Stimulated activated memory B cell treated with anti-CD40 and anti-IgM and Interleukin-4, amounts not matched to agents 10 μg/mL and 1 μg/mL and 100 μg/mL, for 72 hours (primary cell): Measurements from ENCODE around the gene C3.
"Not testable (repeated sequence)": the region's sequence is repeated elsewhere in the genome, so short reads cannot be mapped to it uniquely, and the experiment has no call there.

Source experiments
- ATAC-seq: fragments of 150-1000 bp; cut with Tn5 transposase; 2 replicates; pipeline ENCODE4 v1.10.0; 2021
- H3K27ac Mint-ChIP-seq: one replicate; pipeline ENCODE4 v1.8.0; 2022; ENCODE audit warnings: mild to moderate bottlenecking, mixed read lengths
- H3K27me3 Mint-ChIP-seq: one replicate; pipeline ENCODE4 v1.8.0; 2022; ENCODE audit warnings: mixed read lengths
- H3K36me3 Mint-ChIP-seq: one replicate; pipeline ENCODE4 v1.8.0; 2022; ENCODE audit warnings: mixed read lengths
- H3K4me1 Mint-ChIP-seq: one replicate; pipeline ENCODE4 v1.8.0; 2022; ENCODE audit warnings: mixed read lengths
- H3K4me3 Mint-ChIP-seq: one replicate; pipeline ENCODE4 v1.8.0; 2022; ENCODE audit warnings: mild to moderate bottlenecking, moderate library complexity, mixed read lengths
- H3K9me3 Mint-ChIP-seq: one replicate; pipeline ENCODE4 v1.8.0; 2022; ENCODE audit warnings: mixed read lengths

C3 gene

DNA sequence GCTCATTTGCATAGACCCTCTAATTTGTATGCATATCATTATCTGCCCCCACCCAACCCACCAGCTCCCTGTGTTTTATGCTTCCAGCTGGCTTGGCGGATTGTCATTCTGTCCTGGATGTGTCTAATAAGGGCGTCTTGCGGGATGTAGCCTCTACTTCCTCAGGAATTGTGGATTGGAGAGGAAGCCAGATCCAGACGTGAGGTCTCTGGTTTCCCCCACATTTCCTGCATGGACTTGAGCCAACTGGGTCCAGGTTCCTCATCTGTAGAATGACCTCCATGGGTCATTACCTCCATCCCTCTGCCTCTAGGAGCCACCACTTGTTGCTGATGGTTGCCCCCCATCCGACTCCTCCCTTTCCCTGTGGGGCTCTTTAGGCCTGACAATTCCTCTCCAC is 57.7 kb downstream of the C3 start:
- H3K9me3 Mint-ChIP-seq: no peaks in the 10 kb centered on the region
- H3K36me3 Mint-ChIP-seq: no peaks in the 10 kb centered on the region
- ATAC-seq: no peak
- H3K4me3 Mint-ChIP-seq: no peak overlapping the region
- no peak overlapping the region for H3K27ac Mint-ChIP-seq
- peaks cover 20% of the 10 kb centered on the region for H3K27me3 Mint-ChIP-seq
- peaks cover 20% of the 10 kb centered on the region for H3K4me1 Mint-ChIP-seq

DNA sequence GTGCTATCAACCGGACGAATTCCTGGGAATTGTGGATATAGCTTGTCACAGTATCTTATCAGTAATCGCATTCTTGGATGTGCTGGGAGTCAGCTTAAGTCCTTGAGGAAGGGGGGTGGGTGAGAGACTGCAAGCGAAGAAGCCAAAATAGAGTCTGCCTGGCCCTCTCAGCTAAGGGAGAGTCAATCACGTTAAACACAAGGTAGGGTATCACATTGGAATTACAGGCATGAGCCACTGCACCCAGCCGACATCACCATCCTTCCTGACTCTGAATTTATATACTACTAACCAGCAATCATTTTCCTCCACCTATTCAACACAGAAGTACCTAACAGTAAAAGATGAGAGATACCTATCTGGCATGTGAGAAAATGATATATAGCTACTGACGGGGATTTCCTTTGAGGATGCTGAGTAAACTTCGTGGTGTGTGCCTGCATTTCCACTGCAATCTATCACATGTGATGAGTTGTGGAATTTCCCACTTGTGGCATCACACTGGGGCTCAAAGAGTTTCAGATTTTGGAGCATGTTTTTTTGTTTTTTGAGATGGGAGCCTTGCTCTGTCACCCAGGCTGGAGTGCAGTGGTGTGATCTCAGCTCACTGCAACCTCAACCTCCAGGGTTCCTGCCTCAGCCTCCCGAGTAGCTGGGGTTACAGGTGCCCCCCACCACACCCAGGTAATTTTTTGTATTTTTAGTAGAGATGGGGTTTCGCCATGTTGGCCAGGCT is 58.8 kb downstream of the C3 start:
- not testable (repeated sequence) for H3K36me3 Mint-ChIP-seq, H3K9me3 Mint-ChIP-seq, H3K4me3 Mint-ChIP-seq
- Mint-ChIP-seq H3K4me1 (peaks cover 20% of the 10 kb centered on the region), H3K27ac (peak overlapping the region; percentile 58), H3K27me3 (peaks cover 26% of the 10 kb centered on the region)
- ATAC-seq: peak; percentile 86

DNA sequence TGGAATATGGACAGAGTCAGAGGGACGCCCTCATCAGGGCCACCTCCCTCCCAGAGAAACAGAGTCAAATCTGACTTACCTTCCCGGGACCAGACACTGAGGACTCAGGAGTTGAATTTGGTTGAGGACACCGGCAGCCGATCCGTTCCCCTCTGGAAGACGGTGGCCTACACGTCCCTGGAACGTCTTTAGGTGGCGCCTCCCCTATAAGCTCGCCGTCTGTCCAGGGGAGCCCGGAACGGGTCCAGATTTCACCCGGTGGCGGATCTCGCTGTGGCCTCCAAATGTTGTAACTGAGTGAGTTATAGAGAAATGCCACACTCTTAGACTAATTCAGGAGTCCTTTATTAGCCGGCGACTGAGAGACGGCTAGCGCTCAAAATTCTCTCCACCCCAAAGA is 59.5 kb downstream of the C3 start:
- H3K27ac Mint-ChIP-seq: peak overlapping the region; percentile 58
- H3K4me3 Mint-ChIP-seq: no peak overlapping the region

DNA sequence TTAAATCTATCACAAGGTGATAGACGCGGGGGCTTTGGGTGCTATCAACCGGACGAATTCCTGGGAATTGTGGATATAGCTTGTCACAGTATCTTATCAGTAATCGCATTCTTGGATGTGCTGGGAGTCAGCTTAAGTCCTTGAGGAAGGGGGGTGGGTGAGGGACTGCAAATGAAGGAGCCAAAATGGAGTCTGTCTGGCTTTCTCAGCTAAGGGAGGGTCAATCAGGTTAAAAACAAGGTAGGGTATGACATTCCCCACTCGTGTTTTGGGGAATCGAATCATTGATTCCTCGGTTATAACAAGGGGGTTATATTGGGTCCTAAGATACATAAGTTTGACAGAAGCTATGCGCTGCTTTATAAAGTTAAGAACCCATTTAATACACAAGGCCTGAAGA is 64.1 kb downstream of the C3 start:
- H3K27ac Mint-ChIP-seq, ATAC-seq: not testable (repeated sequence)
- H3K27me3 Mint-ChIP-seq: peaks cover 26% of the 10 kb centered on the region

More for the DNA sequence above, 59.5 kb downstream of the C3 start:
- H3K4me1 Mint-ChIP-seq: peaks cover 20% of the 10 kb centered on the region
- no peaks in the 10 kb centered on the region for H3K9me3 Mint-ChIP-seq
- peaks cover 26% of the 10 kb centered on the region for H3K27me3 Mint-ChIP-seq
- H3K36me3 Mint-ChIP-seq: no peaks in the 10 kb centered on the region
- ATAC-seq: no peak

DNA sequence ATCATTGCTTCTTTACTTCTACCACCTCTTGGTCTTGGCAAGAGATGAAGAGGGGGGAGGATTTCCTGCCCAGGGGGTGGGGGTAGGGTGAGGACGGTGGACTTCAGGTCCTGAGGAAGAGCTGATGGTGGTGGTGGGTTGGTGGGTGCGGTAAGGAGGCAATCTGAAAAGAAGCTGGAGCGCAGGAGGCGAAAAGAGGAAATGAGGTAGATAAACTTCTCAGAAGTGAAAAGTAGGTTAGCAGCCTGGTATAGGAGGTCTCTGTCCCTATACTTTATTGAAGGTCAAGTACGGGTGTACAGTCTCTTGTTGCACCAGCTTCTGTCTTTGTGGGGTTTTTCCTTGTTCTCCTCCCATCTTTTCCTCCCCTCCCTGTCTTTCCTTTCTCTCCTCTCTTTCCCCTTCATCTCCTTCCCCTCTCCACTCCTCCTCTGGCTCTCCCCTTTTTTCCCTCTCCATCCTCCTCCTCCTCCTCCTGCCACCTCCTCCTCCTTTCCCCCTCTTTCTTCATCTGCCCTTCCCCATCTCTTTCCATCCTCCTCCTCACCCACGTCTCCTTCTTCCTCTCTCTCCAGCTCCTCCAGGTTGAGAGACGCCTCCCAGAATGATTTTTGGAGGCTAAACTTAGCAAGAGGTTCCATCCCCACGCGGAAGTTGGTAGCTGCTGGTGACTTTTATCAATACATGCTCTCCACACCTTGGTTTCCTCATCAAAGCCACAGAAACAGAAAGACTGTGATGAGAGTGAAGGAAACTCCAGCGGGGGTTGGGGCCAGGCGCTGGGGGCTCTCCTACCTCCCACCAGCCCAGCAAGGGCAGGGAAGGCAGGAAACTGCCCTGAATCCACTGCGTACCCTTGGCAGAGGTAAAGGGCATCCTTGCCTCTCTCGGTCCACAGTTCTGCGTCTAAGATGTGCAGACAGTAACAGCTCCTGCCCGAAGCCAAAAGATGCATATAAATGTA is 65.8 kb downstream of the C3 start:
- Mint-ChIP-seq H3K27ac (peak overlapping the region; percentile 90), H3K4me1 (peaks cover 16% of the 10 kb centered on the region), H3K9me3 (no peaks in the 10 kb centered on the region), H3K27me3 (peaks cover 24% of the 10 kb centered on the region), H3K4me3 (peak overlapping the region; percentile 71), H3K36me3 (no peaks in the 10 kb centered on the region)
- ATAC-seq: peak; percentile 83

More for the DNA sequence above, 64.1 kb downstream of the C3 start:
- H3K4me1 Mint-ChIP-seq: peaks cover 28% of the 10 kb centered on the region
- not testable (repeated sequence) for H3K36me3 Mint-ChIP-seq, H3K9me3 Mint-ChIP-seq, H3K4me3 Mint-ChIP-seq

DNA sequence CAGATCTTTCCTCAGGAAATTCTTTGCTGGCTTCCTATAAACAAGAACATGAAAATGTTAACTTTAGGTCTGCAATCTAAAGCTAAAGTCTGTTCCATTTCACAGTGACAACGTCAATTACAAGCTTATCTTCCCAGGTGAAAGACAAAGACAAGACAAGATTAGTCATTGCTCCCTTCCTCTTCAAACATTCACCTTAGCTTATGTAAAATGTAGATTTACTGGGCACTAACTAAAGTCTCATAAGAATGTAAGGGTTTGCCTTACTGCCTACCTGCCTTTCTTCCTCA is 67.7 kb downstream of the C3 start:
- Mint-ChIP-seq H3K27me3 (peaks cover 16% of the 10 kb centered on the region), H3K36me3 (no peaks in the 10 kb centered on the region), H3K4me1 (peaks cover 16% of the 10 kb centered on the region), H3K4me3 (no peak overlapping the region), H3K9me3 (no peaks in the 10 kb centered on the region), H3K27ac (no peak overlapping the region)
- no peak for ATAC-seq

DNA sequence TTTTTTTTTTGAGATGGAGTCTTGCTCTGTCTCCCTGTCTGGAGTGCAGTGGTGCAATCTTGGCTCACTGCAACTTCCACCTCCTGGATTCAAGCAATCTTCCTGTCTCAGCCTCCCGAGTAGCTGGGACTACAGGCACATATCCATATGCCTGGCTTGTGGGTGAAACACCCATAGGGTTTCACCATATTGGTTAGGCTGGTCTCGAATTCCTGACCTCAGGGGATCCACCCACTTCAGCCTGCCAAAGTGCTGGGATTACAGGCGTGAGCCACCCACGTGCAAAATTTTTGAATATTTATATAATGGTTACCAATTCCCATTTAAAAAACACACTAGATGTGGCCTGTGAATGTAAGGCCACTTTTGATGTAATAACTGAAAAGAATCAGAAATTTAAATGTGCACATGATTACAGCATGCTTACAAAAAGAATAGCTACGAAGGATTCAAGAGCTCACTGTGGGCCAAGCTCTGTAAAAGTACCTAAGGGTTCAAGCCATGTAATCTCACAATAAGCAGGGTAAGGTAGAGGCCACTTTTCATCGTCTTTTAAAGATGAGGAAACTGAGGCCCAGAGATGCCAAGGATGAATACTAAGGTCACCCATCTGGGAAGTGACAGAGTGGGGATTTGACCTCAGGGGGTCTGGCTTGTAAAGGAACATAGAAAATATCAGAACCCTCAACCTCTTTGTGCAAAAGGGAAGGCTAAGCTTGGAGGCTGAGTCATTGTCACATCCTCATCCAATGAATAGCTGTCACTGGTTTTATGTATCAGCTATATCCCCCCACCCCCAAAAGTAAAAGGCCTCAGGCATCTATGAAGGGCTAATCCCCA is 68.3 kb downstream of the C3 start:
- Mint-ChIP-seq H3K4me1 (peaks cover 16% of the 10 kb centered on the region), H3K27me3 (peaks cover 14% of the 10 kb centered on the region), H3K27ac (no peak overlapping the region), H3K4me3 (no peak overlapping the region), H3K9me3 (no peaks in the 10 kb centered on the region), H3K36me3 (no peaks in the 10 kb centered on the region)
- ATAC-seq: no peak

DNA sequence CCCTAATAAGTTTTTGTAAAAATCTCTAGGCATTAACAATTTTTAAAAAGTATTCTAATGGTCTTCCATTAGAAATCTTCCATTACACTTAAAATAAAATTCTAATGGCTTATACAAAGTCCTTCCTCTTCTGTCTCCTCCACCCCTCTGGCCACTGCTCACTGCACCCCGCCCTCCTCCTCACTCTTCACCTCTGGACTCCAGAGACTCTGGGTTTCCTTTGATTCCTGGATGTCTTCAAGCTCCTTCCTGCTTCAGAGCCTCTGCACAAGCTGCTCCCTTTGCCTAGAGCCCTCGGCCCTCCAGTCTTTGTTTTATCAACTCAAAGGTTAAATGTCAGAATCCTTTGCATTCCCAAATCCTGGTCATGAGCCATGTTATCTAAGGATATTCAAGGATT is 71.3 kb downstream of the C3 start:
- H3K4me1 Mint-ChIP-seq: peaks cover 6% of the 10 kb centered on the region
- H3K27ac Mint-ChIP-seq: no peak overlapping the region
- no peak for ATAC-seq
- H3K4me3 Mint-ChIP-seq: no peak overlapping the region
- no peaks in the 10 kb centered on the region for H3K9me3 Mint-ChIP-seq
- H3K36me3 Mint-ChIP-seq: no peaks in the 10 kb centered on the region
- H3K27me3 Mint-ChIP-seq: peaks cover 37% of the 10 kb centered on the region

DNA sequence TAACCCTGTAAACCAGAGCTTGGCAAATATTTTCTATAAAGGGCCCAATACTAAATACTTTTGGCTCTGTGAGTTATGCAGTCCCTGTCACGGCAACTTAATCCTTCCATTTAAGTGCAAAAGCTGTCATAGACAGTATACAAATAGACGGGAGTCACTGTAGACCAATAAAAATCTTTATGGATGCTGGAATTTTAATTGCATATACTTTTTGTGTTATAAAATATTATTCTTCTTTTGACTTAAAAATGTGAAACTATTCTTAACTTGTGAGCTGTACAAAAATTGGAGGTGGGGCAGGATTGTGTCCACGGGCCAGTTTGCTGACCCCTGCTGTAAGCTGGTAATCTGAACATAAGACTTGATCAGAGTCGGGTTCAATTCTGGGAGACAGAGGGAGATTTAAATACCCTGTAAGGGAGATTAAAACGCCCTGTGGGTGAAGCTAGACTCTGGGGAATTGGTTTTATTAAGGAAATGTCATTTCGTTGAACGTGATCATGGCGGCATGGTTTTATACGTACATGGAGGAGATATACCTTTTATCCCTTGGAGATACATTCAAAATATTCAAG is 72.2 kb downstream of the C3 start:
- Mint-ChIP-seq H3K4me1 (no peaks in the 10 kb centered on the region), H3K27ac (no peak overlapping the region), H3K9me3 (no peaks in the 10 kb centered on the region), H3K36me3 (no peaks in the 10 kb centered on the region), H3K4me3 (no peak overlapping the region), H3K27me3 (peaks cover 37% of the 10 kb centered on the region)
- no peak for ATAC-seq

DNA sequence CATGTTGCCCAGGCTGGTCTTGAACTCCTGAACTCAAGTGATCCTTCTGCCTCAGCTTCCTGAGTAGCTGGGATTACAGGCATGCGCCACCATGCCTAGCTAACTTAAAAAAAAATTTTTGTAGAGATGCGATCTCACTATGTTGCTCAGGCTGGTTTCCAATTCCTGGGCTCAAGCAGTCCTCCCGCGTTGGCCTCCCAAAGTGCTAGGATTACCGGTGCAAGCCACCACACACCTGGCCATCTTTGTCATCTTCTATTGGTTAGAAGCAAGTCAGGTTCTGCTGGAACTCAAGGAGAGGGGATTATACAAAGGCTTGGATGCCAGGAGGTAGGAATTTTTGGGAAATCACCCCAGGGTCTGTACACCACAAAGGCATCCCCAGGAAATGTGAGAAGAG is 75.7 kb downstream of the C3 start:
- Mint-ChIP-seq H3K4me3 (no peak overlapping the region), H3K9me3 (no peaks in the 10 kb centered on the region), H3K27ac (no peak overlapping the region), H3K4me1 (peaks cover 16% of the 10 kb centered on the region), H3K36me3 (no peaks in the 10 kb centered on the region), H3K27me3 (peaks cover 37% of the 10 kb centered on the region)
- no peak for ATAC-seq

DNA sequence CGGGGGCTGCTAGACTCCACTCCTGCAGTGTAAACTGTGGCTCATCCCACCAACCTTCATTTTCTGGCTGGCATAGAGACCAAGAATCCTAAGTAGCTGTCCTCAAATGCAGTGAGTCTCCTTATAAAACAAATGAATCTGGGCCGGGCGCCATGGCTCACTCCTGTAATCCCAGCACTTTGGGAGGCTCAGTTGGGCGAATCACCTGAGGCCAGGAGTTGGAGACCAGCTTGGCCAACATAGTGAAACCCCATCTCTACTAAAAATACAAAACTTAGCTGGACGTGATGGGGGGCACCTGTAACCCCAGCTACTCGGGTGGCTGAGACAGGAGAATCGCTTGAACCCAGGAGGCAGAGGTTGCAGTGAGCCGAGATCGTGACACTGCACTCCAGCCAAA is 80.1 kb downstream of the C3 start:
- not testable (repeated sequence) for ATAC-seq, H3K9me3 Mint-ChIP-seq, H3K27ac Mint-ChIP-seq, H3K4me3 Mint-ChIP-seq, H3K36me3 Mint-ChIP-seq
- H3K4me1 Mint-ChIP-seq: peaks cover 21% of the 10 kb centered on the region
- peaks cover 15% of the 10 kb centered on the region for H3K27me3 Mint-ChIP-seq

DNA sequence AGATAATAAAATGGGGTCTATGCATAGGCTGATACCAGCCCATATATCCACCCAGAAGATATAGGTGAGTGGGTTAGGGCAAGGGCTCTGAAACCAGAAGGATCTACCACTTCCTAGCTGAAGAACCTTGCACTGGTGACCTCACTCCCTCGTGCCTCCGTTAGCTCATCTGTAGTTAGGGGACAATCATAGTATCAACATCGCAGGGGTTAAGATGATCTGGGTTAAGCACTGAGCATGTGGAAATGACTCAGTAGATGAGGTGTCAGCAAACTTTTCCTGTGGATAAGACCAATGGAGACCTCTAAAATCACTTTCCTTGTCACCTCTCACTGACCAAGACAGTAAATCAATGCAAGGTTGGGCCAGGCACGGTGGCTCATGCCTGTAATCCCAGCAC is 81.0 kb downstream of the C3 start:
- no peak for ATAC-seq
- Mint-ChIP-seq H3K27ac (no peak overlapping the region), H3K4me3 (no peak overlapping the region), H3K27me3 (peaks cover 14% of the 10 kb centered on the region), H3K4me1 (peaks cover 21% of the 10 kb centered on the region), H3K36me3 (no peaks in the 10 kb centered on the region), H3K9me3 (no peaks in the 10 kb centered on the region)

DNA sequence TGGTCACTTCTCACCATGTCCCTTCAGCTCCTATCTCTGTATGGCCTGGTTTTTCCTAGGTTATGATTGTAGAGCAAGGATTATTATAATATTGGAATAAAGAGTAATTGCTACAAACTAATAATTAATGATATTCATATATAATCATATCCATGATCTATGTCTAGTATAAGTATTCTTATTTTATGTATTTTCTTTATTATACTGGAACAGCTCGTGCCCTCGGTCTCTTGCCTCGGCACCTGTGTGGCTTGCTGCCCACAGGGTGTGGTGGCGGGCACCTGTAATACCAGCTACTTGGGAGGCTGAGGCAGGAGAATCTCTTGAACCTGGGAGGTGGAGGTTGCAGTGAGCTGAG is 87.0 kb downstream of the C3 start:
- H3K4me3 Mint-ChIP-seq, ATAC-seq, H3K27ac Mint-ChIP-seq, H3K36me3 Mint-ChIP-seq, H3K9me3 Mint-ChIP-seq: not testable (repeated sequence)
- Mint-ChIP-seq H3K4me1 (peaks cover 38% of the 10 kb centered on the region), H3K27me3 (peaks cover 19% of the 10 kb centered on the region)

DNA sequence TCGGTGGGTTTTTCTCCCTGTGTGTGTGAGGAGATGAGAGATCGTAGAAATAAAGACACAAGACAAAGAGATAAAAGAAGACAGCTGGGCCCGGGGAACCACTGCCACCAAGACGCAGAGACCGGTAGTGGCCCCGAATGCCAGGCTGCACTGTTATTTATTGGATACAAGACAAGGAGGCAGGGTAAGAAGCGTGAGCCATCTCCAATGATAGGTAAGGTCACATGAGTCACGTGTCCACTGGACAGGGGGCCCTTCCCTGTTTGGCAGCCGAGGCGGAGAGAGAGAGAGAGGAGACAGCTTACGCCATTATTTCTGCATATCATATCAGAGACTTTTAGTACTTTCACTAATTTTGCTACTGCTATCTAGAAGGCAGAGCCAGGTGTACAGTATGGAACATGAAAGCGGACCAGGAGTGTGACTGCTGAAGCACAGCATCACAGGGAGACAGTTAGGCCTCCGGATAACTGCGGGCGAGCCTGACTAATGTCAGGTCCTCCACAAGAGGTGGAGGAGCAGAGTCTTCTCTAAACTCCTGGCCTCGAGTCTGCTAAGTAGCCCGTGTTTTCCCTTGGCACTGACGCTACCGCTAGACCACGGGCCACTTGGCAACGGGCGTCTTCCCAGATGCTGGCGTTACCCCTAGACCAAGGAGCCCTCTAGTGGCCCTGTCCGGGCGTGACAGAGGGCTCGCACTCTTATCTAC is 87.5 kb downstream of the C3 start:
- H3K9me3 Mint-ChIP-seq, H3K4me3 Mint-ChIP-seq, ATAC-seq, H3K36me3 Mint-ChIP-seq, H3K27ac Mint-ChIP-seq: not testable (repeated sequence)
- Mint-ChIP-seq H3K27me3 (peaks cover 19% of the 10 kb centered on the region), H3K4me1 (peaks cover 38% of the 10 kb centered on the region)
